DMS53 treated with DMSO at 0.1 percent for 48 hours (cell line): ENCODE results near the gene ITPA.
"Not testable (repeated sequence)": the region's sequence is repeated elsewhere in the genome, so short reads cannot be mapped to it uniquely, and the experiment has no call there.

Experiments
- DNase-seq: peaks from one replicate; lab custom pipeline; 2025; ENCODE audit not compliant: unreplicated experiment; lab: John Stamatoyannopoulos, UW

Gene ITPA

DNA sequence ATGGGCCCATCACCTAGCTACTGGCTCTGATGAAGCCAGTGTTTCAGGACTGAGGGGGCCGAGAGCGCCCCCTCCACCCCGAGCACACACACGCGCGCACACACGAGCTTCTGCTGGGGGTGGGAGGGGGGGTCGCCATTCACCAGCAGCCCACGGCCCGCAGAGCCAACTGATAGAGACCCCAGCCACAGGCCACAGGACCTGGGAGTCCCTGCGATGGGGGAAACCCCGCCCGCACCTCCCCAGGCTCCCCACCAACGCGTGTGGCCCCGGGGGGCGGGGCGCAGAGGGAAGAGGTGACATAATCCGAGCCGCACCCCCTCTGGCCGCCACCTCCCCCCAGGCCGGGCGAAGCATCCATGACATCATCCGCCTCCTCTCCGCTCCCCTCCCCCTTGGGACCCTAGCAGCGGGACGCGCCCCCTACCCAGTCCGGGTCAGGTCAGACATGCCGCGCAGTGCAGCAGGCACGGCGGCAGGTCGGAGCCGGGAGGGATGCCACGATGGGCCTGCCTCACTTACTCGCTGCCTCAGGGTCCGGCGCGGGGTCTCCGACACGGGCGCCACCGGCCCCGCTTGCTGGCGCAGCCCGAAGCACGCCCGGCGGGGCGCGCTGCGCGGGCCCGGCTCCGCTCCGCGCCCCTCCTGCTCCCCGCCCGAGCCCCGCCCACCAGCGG, 36.2 kb upstream of the ITPA start, which contains the start of gene LZTS3:
LZTS3 (minus strand) TSS at position 617 of the 677 bp plus-strand sequence. CDS start 6,386 bp downstream, outside the sequence.
- DNase-seq = no peak

DNA sequence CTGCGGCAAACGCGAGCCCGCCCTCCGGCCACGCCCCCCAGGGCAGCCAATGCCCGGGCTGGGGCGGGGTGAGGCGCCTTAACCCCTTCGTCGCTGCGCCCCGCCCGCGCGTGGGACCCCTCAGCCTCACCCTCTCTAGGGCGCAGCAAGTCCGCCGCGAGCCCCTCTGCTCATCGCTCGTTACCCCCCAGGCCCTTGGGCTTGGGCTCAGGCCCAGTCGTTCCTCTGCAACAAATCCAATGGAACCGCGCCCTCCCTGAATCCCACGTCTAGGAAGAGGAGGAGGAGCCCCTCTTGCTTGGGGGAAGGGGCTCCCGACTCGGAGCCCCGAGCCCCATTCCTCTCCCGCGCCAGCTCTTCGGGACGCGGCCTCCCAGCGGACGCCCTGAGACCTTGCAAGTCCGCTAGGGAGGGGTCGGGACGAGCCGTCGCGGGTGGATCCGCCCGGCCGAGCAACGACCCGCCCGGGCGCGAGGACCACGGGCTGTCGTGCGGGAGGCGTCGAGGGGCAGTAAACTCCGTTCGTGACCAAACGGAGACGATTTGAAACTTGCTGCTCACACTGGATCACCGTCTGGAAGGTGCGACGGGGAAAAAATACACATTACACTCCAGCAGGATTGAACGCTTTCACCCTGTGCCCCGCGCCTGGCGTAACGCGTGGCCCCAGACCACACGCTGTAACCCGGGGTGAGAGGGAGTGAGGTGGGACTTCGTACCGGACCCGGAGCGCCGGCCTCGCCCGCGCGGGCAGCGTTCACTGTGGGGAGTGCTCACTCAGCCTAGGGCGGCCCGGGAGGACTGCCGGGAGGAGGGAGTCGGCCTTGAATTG, 35.5 kb upstream of the ITPA start:
- peak; percentile 52 for DNase-seq

DNA sequence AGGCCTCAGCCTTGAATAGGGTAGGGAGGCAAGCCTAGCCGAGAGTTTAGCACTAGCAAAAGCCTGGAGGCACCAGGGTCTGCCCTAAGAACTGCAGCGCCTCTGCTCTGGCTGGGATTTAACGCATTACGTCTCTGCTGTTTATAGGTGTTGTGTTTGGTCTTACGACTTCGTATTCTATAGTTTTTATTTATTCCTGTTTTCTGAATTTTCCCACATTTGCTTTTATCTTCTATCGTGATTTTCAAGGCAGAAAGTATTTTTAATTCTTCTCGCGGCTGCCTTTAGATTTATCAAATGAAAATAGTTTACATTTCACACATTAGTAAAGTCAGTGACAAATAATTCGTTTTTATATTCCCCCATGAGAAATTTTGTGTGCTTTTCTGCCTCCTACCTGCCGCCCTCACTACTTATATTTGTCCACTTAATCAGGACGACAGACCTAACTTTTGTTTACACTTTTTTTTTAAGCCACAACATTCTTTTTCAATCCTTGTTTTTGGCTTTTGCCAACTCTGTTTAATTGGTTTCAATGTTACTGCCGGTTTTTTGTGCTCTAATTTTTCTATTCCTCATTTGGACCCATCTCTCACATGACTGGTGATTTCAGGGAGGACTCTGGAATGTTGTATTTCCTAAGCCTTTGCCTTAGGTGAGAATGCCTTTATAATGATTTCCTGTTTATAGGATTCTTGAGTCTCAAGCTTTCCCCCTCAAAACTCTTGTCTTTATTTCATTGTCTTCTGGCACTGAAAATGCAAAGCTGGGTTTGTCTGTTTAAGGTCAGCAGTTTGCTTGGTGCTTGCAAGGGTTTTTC, 34.6 kb upstream of the ITPA start:
- no peak for DNase-seq

DNA sequence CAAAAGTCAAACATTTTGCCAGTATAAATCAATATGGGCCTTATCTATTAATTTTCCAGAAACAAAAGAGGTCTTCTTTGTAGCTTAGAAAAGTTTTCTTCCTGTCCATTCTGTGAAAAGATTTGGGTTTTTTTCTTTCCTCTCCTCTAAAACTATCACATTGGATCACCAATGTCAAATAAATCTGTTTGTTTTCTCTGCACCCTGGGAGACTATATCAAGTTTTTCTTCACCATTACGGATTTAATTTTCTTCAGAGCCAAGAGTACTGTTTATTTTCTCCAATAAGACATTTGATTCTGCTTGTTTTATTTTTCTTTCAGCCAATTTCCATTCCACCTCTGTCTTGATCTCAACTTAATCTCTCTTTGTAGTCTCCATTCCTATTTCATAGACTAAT, 34.0 kb upstream of the ITPA start:
- DNase-seq = no peak

DNA sequence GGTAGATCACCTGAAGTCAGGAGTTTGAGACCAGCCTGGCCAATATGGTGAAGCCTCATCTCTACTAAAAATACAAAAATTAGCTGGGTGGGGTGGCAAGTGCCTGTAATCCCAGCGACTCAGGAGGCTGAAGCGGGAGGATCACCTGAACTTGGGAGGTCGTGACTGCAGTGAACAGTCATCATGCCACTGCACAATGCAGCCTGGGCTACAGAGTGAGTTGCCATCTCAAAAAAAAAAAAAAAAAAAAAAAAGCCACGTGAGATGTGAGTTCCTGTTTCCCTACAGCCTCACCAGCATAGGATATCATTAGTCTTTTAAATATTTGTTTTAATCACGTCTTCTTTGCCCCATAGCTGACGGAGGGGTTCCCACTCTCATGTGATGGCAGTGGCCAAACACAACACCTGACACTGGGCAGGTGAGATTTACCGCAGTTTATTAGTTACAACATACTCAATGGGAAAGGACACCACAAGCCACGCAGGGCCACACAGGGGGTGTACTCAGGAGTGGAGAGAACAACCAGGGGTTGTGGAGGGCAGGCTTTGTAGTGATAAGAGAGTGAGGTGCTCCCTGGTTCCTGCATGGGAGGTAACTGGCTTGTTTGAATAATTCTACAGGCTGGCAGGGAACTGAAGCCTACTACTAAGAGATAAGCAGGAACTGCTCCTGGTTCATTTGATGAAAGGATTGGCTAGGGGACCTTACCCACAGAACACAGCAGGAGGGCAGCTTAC, 31.4 kb upstream of the ITPA start:
- DNase-seq = no peak

DNA sequence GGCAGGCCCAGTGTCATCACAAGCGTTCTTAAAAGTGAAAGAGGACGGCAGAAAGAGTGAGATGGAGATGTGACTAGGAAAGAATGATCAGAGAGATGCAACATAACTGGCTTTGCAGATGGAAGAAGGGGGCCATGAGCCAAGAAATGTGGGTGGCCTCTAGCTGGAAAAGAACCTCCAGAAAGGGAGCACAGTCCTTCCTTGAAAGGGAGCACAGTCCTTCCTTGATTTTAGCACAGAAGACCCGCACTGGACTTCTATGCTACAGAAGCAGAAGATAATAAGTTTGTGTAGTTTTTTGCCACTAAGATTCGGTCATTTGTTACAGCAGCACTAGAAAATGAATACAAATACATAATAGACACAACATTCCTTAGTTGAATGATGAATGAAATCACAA, 29.0 kb upstream of the ITPA start:
- DNase-seq = no peak

DNA sequence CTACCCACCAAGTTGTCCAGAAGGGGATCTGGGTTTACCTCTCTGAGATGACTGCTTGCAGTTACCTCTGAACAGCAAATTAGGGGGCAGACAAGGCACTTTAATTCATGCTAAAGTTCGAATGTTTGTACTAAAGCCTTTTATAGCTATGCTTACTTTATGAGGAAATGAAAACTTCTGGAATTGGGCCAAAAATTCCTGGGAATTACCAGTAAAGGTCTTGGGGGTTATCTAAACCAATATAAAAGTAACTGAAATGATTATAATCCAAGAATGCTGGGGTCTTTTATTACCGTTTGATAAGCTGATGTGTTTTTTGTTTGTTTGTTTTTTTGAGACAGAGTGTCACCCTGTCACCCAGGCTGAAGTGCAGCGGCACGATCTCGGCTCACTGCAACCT, 28.0 kb upstream of the ITPA start:
- DNase-seq = no peak

DNA sequence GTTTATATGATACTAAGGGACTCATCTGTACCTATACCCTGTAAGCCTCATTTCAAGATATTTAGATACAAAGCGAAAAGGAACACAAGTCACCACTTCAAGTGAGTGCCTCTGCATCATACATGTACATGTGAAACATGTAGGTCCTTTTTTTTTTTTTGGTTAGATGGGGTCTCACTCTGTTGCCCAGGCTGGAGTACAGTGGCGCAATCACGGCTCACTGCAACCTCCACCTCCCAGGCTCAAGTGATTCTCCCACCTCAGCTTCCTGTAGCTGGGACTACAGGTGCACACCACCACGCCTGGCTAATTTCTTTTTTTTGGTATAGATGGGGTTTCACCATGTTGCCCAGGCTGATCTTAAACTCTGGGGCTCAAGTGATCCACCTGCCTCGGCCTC, 26.9 kb upstream of the ITPA start:
- not testable (repeated sequence) for DNase-seq

DNA sequence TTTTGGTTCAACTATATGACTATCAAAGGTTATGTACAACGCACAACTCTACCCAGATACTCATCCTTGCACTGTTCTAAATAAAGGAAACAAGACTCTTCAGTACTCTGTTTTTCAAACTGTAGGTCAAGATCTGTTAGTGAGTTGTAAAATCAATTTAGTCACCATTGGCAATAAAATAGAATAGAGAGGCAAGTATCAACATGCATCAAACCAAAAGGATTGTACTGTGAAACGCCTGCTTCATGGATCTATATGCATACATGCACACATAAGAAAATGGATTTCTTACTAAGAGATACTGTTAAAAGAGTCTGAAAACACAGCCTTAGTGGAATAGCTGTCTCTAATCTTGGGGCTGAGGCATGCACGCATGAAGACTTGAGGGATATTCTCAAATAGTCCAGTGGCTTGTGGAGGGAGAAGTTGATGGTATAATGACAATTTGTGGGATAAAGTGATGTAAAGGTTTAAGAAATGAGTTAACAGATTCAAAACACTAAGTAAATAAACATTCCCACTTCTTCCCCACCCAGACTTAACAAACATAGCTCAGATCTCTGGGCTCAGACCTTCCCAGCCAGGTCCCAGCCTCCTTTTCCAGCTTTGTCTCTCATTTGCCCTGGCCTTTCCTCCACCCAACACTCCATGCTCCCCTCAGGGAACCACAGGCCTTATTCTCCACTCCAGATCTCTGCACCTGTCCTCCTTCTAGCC, 25.2 kb upstream of the ITPA start:
- DNase-seq = no peak

DNA sequence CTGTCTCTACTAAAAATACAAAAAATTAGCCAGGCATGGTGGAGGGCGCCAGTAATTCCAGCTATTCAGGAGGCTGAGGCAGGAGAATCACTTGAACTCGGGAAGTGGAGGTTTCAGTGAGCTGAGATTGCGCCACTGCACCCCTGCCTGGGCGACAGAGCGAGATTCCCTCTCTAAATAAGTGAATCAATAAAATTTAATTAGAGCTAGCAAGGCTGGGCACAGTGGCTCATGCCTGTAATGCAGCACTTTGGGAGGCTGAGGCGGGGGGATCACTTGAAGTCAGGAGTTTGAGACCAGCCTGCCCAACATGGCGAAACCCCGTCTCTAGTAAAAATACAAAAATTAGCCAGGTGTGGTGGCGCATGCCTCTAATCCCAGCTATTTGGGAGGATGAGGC, 21.4 kb upstream of the ITPA start:
- DNase-seq = not testable (repeated sequence)

DNA sequence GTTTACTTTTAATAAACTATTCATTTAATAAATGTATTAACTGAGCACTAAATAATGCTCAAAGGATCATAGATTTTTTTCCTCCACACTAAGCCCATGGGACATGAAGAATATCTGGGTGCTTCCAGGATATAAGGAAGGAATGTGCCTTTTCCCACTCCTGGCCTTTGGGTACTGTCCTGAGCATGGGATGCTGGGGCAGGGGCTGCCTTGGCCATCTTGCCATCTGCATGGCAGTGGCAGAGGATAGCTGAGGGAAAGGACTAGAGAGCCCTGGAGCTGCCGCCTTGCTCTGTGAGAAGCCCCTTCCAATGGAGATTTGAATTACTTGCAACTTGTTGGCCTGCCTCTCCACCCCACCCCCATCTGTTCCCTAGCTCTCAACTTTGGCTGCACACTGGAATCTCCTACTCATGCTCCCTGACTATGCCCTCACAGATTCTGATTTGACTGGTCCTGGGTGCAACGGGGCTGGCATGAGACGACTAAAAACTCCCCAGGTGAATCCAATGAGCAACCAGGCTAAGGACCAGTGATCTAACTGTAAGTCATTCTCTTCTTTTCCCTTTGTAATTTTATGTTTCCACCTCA, 20.4 kb upstream of the ITPA start:
- DNase-seq = no peak

DNA sequence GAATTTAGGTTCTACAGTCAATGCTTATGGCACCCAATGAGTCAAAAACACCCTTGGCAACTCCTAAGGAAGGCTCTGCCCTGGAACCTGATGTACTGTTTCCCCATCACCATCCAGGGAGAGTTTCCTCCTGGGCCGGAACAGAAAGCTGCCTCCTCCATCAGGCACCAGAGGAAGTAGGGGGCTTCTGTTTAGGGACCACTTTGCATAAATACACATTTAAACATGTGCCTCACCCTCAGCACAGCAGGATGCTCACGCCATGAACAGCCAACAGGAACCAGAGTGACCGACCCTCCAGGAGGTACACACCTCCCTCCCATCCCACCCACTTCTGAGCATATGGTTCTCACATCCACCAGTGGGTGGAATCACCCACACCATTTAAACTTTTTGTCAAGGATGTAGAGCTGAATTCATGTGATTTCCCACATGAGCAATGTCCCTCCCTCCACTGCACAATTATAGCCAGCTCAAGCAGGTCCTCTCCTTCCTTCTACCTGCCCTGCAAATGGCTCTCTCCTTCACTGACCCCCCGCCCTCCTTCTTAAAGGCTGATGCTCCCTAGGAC, 19.7 kb upstream of the ITPA start:
- no peak for DNase-seq

DNA sequence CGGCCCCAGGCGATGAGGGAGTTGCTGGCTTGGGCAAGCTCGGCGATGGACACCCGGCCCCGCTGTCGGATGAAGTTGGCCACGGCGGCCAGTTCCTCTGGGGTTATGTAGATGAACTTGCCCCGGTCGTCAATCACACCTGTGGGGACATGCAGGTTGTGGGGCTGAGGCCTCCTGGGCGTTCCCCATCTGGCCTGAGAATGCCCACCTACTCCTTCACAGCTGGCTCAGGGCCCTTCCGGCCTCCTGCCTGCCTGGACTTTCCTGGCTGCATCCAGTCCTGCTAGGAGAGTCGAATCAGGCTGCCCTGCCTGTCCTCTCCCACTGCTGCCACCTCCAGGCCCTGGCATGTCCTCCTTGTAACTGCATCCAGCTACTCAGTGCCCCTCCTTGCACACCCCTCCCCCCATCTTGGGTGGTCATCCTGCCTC, 18.6 kb upstream of the ITPA start:
- no peak for DNase-seq

DNA sequence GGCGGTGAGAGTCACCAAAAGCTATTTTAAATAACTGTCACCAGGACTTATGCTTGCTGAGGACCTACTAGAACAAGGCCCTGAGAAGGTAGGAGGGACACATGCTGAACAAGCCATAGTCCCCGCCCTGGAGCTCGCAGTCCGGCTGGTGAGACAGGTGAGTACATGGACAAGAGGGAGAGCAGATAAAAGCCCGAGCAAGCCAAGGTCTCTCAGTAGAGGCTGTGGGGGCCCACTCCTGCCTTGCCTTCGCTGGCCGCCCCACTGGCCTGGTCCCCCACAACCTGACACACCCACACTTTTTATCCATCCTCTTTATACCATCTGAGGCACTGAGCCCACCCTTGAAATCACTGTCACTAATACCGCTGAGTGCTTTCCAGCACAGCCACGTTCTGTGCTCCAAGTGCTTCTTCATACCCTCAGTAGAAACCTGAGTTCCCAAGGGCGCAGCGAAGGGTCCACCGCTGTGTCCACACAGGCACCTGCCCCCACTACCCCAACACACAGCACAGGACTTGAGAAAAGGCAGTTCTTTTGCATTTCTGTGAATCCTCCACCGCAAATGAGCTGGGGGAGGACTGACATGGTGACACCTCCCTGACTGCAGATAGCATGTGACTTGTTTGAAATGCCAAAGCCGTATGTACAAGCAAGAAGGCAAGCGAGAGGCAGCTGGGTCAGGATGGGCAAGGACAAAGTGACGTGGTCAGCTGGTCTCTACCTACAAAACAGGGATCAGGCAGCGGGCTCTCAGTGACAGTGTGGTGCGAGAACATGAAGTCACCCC, 16.9 kb upstream of the ITPA start:
- DNase-seq = no peak

DNA sequence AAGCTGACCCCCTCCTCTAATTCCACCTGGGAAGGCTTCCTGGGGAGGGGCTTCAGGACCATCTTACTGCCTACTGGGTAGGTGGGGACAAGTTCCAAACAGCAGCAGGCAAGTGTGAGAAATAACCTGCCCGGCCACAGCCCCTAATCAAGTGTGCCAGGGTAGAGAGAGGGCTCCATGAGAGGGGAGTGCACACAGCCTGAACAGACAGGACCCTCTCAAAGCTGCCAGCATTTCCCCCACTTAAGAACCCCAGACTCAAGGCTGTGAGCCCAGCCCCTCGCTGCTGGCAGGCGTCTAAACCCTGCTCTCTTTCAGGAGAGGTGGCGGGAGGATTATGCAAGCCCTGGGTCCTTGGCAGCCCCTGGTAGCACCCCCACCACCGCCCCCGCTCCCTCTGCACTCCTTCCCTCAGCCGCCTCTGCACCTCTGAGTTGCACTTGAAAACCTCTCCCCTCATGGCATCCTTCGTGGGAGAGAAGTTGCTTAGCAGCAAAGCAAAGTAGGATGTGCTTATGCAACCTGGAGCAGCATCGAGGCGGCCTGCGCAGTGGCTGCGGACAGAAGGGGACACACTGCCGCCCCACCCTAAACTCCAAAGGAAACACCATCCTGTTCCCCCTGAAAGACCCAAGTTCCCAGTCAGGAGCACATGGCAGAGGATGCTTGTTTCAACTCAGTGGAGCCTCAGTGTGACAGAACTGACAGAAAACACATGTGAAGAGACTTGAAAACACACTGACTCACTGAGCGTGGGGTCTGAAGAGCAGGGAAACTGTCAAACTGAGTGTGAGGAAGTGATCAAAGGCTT, 15.3 kb upstream of the ITPA start:
- no peak for DNase-seq

DNA sequence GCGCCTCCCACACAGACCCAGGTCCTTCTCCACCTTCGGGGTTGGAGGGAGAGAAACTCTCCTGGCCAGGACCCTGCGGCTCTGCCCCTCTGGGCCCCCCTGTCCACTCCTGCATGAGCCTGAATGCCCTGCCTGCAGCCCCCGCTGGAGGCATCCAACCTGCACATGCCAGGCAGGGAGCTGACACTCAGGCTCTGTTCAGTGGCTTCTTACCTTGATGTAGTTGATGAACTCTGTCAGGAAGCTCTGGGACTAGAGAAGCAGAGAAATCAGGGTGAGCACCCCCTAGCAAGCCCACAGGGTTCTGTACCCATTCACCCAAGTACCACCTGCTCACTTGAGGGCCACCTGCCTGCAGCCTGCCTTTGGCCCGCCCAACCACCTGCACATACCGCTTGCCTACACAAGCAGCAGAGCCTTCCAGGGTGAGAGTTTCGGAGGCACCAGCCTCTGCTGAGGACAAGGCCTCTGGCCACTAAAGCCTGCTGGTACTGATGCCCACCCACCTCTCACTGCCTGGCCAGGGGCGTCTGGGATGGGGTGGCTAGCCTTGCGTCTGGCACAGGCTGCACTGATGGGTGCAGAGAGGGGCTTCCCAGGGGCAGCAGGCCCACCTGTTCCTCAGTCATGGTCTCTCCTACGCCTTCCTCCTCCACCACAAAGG, 14.5 kb upstream of the ITPA start:
- no peak for DNase-seq

DNA sequence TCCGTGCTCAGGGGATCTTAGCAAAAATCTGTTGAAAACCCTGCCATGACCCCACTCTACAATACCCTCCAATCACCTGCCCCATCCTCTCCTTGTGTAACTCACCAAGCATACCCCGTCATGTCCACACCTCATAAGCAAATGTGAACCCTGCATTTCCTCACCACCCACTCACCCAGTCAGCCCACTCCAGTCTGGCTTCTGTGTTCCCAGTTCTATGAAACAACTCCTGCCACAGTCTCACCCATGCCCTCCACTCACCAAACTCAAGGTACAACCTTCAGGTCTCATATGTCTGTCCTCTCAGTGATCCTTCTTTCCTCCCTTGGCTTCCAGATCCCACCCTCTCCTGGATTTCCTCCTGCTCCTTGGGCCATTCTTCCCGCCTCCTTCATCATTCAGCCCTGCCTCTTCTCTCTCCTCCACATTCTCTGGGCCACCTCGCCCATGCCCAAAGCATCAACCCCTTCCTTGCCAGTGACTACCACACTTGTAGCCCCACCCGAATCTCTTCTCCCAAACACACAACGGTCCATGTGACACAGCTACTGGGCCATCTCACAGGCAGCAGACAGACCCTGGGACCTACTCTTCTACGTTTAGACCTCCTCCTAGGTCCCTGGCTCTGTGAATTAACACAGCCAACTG, 13.6 kb upstream of the ITPA start:
- DNase-seq = no peak
